ENCODE results near the gene EXT2. TPM values are rescaled to one million over a fixed set of nuclear protein-coding genes. Genes with fewer than 3 reads are reported as not detected.

EXT2 gene
- total RNA-seq, 1 donor from 2014 or later = 78.6 TPM

DNA sequence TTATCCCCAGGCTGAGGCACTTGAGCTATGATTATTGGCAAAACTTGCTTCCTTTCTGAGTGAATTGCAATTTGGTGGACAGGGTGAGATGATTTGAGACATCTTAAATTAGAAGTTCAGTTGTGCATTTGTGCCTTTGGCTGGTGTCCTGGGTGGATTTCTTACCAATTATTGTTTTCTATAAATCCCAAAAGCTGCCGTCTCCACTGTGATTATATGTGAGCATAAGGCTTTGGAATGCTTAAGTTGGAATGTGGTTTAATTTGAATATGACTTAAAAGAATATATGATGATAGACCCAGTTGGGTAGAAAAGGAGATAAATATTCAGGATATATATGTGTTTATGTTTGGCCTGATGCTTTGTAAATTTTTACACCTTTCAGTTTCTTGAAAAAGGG, 70.0 kb downstream of the EXT2 start:
- no peaks in the 10 kb centered on the region for H3K27me3 ChIP-seq
- no peak for DNase-seq (ENCODE audit: extremely low spot score in 2 of 2)
- intact Hi-C loops (cut with DNase I) = no loop called here
- H3K4me3 ChIP-seq = no peak overlapping the region
- TF ChIP-seq POLR2AphosphoS5 (IDR thresholded peaks at IDR 0.05; ENCODE audit: insufficient read depth in 1 of 2, low read depth in 1 of 2) = no peak
- TF ChIP-seq POLR2A (IDR thresholded peaks at IDR 0.05) = no peak
- TF ChIP-seq, protein P1, sequence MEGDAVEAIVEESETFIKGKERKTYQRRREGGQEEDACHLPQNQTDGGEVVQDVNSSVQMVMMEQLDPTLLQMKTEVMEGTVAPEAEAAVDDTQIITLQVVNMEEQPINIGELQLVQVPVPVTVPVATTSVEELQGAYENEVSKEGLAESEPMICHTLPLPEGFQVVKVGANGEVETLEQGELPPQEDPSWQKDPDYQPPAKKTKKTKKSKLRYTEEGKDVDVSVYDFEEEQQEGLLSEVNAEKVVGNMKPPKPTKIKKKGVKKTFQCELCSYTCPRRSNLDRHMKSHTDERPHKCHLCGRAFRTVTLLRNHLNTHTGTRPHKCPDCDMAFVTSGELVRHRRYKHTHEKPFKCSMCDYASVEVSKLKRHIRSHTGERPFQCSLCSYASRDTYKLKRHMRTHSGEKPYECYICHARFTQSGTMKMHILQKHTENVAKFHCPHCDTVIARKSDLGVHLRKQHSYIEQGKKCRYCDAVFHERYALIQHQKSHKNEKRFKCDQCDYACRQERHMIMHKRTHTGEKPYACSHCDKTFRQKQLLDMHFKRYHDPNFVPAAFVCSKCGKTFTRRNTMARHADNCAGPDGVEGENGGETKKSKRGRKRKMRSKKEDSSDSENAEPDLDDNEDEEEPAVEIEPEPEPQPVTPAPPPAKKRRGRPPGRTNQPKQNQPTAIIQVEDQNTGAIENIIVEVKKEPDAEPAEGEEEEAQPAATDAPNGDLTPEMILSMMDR (IDR thresholded peaks at IDR 0.05) = no peak
- peaks cover 10% of the 10 kb centered on the region for H3K4me1 ChIP-seq
- no peaks in the 10 kb centered on the region for H3K36me3 ChIP-seq
- no peak overlapping the region for H3K27ac ChIP-seq
- no peaks in the 10 kb centered on the region for H3K9me3 ChIP-seq

DNA sequence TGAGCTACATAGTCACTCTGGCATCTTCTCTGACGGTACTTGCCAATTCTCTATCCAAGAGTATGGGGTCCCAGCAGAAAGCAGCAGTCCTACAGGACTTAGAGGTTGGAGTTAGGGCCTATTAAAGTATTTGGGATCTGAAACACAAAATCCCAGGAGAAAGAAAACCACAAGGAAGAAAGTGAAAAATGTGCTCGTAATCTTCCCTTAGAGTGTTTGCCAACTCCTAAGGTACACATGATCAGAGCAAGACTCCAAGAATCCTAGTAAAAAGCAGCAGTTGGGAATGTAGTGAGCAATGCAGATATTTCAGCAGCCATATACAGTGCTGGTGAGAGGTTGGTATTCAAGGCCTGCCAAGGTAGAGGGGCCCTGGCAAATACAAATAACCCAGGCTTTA, 71.6 kb downstream of the EXT2 start:
- H3K4me3 ChIP-seq = no peak overlapping the region
- TF ChIP-seq POLR2A (IDR thresholded peaks at IDR 0.05) = no peak
- TF ChIP-seq, protein P1 (IDR thresholded peaks at IDR 0.05) = no peak
- no peaks in the 10 kb centered on the region for H3K27me3 ChIP-seq
- H3K9me3 ChIP-seq = no peaks in the 10 kb centered on the region
- no peak overlapping the region for H3K27ac ChIP-seq
- intact Hi-C loops (cut with DNase I) = no loop called here
- no peak for DNase-seq (ENCODE audit: extremely low spot score in 2 of 2)
- H3K4me1 ChIP-seq = peaks cover 10% of the 10 kb centered on the region
- no peaks in the 10 kb centered on the region for H3K36me3 ChIP-seq

DNA sequence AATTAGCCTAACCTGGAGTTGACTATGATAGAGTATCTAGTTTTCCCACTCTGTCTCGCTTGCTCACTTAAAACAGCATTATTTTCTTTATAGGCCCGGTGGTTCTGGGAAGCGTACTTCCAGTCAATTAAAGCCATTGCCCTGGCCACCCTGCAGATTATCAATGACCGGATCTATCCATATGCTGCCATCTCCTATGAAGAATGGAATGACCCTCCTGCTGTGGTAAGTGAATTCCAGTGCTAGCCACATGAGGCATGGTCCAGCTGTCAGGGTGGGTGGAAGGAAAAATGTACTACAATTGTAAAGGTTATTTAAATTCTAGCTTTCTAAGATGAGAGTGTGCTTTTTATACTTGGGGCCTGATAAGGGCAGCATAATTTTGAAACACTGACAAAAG, 76.0 kb downstream of the EXT2 start:
- Histone ChIP-seq H3K4me1 (peaks cover 5% of the 10 kb centered on the region), H3K27ac (no peak overlapping the region), H3K4me3 (no peak overlapping the region), H3K36me3 (peaks cover 0 to 7% of the 10 kb centered on the region in 2 donors), H3K9me3 (no peaks in the 10 kb centered on the region), H3K27me3 (no peaks in the 10 kb centered on the region)
- DNase-seq (ENCODE audit: extremely low spot score in 2 of 2) = no peak
- intact Hi-C loops (cut with DNase I) = no loop called here
- TF ChIP-seq, protein P1 (IDR thresholded peaks at IDR 0.05) = no peak
- no peak for TF ChIP-seq POLR2A (IDR thresholded peaks at IDR 0.05)

DNA sequence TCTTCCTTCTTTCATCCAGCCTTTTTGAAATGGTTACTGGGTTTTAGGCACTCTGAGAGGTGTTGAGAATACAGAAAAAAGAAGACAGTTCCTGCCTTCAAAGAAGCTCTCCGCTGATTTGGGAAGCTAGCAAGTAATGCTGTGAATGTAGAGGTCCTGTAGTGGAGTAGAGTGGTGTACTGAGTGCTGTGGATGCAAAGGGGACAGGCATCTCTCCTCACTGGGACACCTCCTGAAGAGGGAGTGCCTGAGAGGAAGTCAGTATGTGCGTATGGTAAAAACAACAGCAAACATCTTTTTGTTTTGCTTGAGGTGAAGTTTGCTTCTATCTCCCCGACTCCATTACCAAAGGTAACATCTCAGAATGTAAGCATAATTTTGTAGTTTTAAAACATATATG, 77.5 kb downstream of the EXT2 start:
- Histone ChIP-seq H3K36me3 (peaks cover 0 to 7% of the 10 kb centered on the region in 2 donors), H3K9me3 (no peaks in the 10 kb centered on the region), H3K27ac (no peak overlapping the region), H3K4me1 (peaks cover 2% of the 10 kb centered on the region), H3K27me3 (no peaks in the 10 kb centered on the region), H3K4me3 (no peak overlapping the region)
- TF ChIP-seq POLR2AphosphoS5 (IDR thresholded peaks at IDR 0.05; ENCODE audit: insufficient read depth in 1 of 2, low read depth in 1 of 2) (no peak), POLR2A (IDR thresholded peaks at IDR 0.05) (no peak)
- TF ChIP-seq, protein P1 (IDR thresholded peaks at IDR 0.05) = no peak
- DNase-seq (ENCODE audit: extremely low spot score in 2 of 2) = no peak
- intact Hi-C loops (cut with DNase I) = no loop called here

DNA sequence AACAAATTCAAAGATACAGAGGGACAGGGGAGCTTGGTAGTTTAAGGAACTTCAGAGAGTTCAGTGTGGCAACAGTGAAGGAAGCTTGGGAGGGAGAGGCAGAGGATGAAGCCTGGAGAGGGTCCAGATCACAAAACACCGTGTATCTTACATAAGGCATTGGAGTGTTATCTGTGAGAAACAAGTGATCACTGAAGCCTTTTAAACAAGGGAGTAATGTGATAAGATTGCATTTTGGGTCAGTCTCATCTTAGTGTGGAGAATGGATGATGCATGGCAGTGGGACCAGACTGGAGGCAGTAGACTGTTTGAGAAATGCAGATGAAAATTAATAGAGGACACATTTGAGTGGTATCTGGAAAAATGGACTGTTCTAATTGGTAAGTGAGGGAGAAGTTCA, 79.4 kb downstream of the EXT2 start:
- no peak for DNase-seq (ENCODE audit: extremely low spot score in 2 of 2)
- Histone ChIP-seq H3K36me3 (peaks cover 0 to 7% of the 10 kb centered on the region in 2 donors), H3K9me3 (no peaks in the 10 kb centered on the region), H3K4me3 (no peak overlapping the region), H3K27me3 (no peaks in the 10 kb centered on the region), H3K4me1 (peaks cover 8% of the 10 kb centered on the region), H3K27ac (no peak overlapping the region)
- intact Hi-C loops (cut with DNase I) = no loop called here
- TF ChIP-seq, protein P1 (IDR thresholded peaks at IDR 0.05) = no peak
- TF ChIP-seq POLR2A (IDR thresholded peaks at IDR 0.05) (no peak), POLR2AphosphoS5 (IDR thresholded peaks at IDR 0.05; ENCODE audit: insufficient read depth in 1 of 2, low read depth in 1 of 2) (no peak)
